Transverse colon (tissue), 4 donors: Measurements from ENCODE around the gene KIF1C.
"Not testable (repeated sequence)": the region's sequence is repeated elsewhere in the genome, so short reads cannot be mapped to it uniquely, and the experiment has no call there.

Source experiments
- EP300 ChIP-seq: sonication (generic); formaldehyde crosslinking; IDR thresholded peaks from one replicate; pipeline ENCODE4 v1.6.1; 2017; ENCODE audit warnings: antibody characterized with exemption, low read depth
- POLR2A ChIP-seq: fragments of 450-650 bp; IDR thresholded peaks from one replicate; pipeline ENCODE4 v1.6.1; 2016; ENCODE audit warnings: antibody characterized with exemption, mild to moderate bottlenecking, moderate library complexity
- POLR2AphosphoS5 ChIP-seq, 3 donors: sonication (generic); formaldehyde crosslinking; IDR thresholded peaks; one replicate each; pipeline ENCODE4 v1.6.1; 2016; ENCODE audit warnings: antibody characterized with exemption in 3 of 3
- TF ChIP-seq, protein P1 (sequence below), 5 experiments: fragments of 200-600 bp in 3 of 5; fragments of 450-650 bp in 2 of 5; sonication (generic) in 3 of 5; IDR thresholded peaks; 1 replicate in 2 of 5; 2 replicates in 3 of 5; pipeline ENCODE4 v1.5.1; 2016 to 2017; ENCODE audit warnings: antibody characterized with exemption in 5 of 5, inconsistent platforms in 3 of 5, mild to moderate bottlenecking in 2 of 5, moderate library complexity in 1 of 5

DNA sequence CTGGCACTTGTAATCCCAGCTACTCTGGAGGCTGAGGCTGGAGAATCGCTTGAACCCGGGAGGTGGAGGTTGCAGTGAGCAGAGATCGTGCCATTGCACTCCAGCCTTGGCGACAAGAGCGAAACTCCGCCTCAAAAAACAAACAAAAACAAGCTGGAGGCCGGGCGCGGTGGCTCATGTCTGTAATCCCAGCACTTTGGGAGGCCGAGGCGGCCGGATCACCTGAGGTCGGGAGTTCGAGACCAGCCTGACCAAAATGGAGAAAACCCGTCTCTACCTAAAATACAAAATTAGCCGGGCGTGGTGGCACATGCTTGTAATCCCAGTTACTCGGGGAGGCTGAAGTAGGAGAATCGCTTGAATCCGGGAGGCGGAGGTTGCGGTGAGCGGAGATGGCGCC is 79.5 kb downstream of the KIF1C start:
- TF ChIP-seq POLR2A; POLR2AphosphoS5 (IDR thresholded peaks at IDR 0.05); EP300: not testable (repeated sequence)
- TF ChIP-seq, protein P1, sequence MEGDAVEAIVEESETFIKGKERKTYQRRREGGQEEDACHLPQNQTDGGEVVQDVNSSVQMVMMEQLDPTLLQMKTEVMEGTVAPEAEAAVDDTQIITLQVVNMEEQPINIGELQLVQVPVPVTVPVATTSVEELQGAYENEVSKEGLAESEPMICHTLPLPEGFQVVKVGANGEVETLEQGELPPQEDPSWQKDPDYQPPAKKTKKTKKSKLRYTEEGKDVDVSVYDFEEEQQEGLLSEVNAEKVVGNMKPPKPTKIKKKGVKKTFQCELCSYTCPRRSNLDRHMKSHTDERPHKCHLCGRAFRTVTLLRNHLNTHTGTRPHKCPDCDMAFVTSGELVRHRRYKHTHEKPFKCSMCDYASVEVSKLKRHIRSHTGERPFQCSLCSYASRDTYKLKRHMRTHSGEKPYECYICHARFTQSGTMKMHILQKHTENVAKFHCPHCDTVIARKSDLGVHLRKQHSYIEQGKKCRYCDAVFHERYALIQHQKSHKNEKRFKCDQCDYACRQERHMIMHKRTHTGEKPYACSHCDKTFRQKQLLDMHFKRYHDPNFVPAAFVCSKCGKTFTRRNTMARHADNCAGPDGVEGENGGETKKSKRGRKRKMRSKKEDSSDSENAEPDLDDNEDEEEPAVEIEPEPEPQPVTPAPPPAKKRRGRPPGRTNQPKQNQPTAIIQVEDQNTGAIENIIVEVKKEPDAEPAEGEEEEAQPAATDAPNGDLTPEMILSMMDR (IDR thresholded peaks at IDR 0.05) = not testable (repeated sequence)
